Lung microvascular endothelial cell (primary cell): ENCODE measurements around the gene RAP1A. TPM values are rescaled to one million over a fixed set of nuclear protein-coding genes. Genes with fewer than 3 reads are reported as not detected.

ENCODE experiments used
- DNase-seq, 2 donors: peaks; one replicate each; pipeline versions ENCODE4 v3.0.0 to v3.0.0-alpha.2; 2010; ENCODE audit warnings: low read depth in 2 of 2
- total RNA-seq: library from RNA; depleted of rRNA; stranded (reverse); fragments of >200 nt; gene quantifications from 2 replicates; pipeline ENCODE4 v1.2.1, GENCODE V29; 2014

RAP1A gene
- total RNA-seq, 1 donor from 2014 or later, result 13.5 TPM

DNA sequence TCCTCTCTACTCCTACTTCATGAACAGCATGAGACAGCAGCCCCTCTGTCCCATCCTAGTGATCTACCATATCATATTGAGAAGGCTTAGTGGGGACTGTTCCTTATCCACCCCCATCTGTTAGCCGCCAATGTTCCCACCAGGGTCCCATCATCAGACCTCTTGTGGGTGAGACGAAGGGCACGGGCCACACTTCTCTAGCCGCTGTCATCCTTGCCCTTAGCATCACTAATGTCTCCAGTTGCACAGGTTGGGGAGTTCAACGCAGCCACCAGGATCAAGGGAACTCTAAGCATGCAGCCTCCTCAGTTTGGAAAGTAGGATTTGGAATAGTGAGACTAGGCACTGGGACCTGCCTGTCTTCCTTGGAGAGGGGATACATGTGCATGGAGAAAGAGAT, 99.5 kb downstream of the RAP1A start:
- no peak for DNase-seq

DNA sequence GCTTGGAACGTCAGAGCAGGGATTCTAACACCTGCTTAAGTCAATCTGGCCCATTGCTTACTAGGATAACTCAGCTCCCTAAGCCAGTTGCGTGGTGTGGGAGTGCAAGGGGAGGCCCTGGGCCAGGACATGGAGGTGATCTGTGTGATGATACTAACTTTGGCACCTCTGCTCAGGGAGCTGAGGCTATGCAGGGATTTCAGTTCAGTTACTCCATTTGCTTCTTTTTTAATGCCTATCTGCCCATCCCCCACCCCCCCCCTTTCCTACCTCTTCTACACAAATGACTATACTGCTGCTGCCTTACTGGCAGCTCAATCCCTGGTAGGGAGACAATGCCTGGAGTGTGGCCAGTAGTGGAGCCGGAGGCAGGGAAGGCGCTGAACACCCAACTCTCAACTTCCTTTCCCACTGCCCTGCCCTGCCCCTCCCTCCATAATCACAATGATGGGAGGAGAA, 100.1 kb downstream of the RAP1A start:
- peak; percentile 82 to 83 for DNase-seq

DNA sequence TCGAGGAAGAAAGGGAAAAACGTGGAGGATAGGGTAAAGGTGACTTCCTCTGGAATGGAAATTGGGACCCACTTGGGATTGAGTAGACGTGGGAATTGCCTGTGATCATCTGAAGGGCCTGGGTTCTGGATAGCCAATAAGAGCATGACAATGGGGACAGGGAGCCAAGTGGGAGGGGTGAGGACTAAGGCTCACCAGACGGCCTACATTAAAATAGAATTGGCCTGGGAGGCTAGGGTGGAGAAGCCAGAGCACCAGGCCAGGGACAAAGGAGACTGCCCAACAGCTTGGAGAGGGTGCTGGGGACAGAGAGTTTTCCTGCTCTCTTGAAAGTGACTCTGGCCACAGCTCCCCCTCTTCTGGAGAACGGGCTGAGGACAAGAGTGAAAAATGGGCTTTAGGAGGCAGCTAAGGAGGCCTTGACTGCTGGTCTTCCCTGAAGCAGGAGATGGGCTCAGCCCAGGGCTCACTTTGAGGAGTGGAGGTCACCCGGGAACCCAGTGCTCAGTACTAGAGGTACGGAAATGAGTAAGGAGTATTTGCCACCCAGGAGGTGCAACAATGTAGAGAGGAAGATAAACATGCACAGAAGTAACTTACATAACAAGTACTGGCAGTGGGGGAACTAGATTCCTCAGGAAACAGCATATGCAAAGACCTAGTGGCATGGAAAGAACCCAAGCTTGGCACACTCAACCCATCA, 100.8 kb downstream of the RAP1A start:
- peak in 1 of 2 donors; percentile 47 for DNase-seq

DNA sequence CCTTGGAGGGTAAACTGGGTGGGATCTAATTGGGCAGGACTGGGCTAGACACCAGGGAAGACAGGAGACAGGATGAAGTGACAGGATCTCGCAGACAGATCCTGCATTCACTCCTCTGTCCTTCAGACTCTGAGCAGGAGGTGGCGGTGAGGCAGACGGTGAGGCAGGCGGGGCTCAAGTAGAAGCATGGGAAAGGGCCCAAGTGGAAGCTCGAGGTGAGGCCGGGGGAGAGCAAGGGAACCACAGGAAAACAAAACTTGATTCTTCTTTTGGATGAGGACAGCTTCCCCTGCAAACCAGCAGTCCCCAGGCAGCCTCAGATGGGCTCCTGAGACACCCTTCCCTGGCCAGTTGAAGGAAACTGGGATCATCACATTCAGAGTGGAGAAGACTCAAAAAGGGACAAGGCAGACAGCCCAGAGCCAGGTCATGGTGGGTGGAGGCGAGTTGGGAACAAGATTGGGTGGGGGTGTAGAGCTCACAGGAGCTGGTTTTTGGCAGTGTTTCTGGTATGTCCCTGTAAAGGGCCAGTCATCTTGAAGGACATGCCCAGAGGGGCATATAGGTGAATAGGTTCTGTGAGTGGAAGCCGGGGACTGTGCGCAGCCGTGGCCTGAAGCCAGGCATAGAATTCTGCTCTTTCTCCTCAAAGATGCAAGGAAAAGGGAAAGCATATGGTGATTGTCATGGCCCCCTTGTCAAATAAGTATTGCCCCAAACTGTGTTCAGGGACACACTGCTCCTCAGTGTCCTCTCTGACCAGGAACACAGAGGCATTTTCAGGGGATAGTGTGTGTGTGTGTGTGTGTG, 101.6 kb downstream of the RAP1A start:
- DNase-seq, result no peak

DNA sequence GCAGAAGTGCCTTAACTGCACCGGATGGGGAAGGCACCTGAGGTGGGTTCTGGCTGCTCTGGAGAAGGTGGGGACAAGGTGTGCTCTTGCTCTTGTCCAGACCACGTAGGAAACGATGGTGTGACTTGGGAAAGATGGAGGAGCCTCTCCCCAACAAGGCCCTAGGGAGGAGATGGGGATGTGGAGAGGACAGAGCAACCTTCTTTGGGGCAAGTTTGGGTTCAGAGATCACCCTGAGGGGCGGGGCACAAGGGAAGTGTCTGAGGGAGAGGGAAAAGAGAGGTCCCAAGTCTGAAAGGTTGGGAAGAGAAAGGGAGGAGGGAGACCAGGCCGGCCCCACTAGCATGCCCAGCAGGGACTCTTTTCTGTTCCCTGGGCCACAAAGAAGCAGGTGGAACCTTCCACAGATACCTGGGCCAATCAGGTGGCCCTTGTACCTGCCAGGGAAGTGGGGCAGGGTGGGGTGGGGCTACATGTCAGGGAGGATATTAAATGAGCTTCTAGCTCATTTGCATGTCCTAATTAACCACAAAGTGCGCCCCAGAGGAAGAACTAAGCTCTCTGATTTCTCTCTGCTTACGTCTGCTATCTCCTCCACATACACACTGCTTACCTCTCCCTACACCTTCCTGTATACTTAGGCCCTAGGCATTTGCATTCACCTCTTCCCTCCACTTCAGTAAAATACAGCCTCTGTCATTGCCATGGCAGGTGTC, 103.7 kb downstream of the RAP1A start:
- no peak for DNase-seq

DNA sequence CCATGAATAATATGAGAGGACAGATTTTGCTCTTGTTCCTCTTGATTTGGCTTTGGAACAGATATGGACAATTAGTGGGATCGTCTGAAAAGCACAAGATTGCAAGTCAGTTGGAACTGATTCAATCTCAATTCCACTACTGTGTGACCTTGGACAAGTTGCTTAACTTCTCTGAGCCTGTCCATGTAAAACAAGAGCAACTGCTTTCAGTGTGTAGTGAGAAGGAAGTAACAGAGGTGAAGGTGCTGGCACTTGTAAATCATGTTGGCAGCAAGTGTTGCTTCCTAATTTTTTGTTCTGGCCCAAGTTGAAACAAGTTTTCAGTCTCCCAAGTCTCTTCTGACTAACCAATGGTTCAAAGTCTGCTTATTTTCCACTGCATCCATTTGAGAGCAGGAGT, 104.3 kb downstream of the RAP1A start:
- DNase-seq, result no peak

DNA sequence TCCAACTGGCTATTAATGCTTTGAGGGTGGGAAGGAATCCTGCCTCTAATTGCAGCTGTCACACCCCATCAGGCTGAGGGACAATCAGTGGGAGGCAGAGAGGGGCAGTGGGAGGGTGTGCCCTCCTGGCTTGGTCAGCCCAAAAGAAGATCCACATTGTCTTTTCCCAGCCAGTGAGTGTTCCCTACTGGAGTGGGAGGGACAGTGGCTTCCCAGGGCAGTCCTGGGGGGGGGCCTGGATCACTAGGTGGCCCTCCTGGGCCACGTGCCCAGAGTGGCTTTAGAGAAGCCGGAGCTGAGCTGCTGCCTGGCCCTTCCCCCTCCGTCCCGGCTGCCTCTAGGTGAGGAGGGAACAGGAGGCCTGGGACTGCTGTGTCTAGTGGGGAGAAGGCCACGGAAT, 105.6 kb downstream of the RAP1A start:
- peak in 1 of 2 donors; percentile 66 for DNase-seq

DNA sequence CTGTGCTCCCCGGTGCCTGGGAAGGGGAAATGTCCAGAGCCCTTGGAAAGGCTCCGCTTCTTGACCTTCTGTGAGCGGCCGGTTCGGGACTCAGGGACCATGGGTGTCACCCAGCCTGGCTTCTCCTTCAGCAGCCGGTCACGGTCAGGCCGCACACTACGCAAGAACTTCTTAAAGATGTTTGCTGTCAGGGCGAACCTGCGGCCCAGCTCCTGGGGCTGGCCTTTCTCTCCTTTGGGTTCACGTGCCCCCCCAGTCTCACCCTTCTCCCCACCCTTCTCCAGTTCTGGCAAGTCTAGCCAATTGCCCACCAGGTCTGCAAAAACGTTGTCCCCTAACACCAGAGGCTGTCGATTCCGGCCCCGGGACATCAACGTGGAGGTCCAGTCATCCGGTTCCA, 107.5 kb downstream of the RAP1A start:
- no peak for DNase-seq

DNA sequence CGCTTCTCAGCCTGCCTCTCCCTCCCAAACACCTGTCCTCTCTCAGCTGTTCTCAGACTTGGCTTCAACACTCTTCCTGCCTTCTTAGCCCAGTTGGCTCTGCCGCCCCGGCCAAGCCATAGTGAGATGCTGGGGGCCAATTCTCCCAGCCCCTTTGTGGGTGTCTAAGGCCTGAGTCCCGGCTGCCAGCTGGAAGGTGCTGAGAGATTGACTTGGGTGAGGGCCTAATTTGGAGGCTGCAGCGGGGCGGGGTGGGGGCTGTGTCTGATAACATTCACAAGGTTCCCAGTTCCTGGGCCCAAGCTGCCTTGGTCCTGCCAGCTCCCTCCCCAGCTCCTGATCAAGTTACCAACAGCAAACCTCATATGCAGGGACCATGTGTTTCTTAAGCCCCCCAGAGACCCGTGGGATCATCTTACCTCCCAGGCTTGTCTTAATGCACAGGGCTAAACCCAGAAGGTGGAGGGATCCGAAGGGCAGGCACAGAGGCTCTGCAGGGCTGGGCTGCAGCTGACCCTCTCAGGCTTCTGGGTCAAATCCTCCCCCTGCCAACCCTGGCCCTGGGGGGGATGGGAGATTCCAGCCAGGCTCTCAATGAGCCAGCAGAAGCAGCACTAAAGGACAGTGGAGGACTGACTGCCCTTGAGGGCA, 109.8 kb downstream of the RAP1A start:
- no peak for DNase-seq

DNA sequence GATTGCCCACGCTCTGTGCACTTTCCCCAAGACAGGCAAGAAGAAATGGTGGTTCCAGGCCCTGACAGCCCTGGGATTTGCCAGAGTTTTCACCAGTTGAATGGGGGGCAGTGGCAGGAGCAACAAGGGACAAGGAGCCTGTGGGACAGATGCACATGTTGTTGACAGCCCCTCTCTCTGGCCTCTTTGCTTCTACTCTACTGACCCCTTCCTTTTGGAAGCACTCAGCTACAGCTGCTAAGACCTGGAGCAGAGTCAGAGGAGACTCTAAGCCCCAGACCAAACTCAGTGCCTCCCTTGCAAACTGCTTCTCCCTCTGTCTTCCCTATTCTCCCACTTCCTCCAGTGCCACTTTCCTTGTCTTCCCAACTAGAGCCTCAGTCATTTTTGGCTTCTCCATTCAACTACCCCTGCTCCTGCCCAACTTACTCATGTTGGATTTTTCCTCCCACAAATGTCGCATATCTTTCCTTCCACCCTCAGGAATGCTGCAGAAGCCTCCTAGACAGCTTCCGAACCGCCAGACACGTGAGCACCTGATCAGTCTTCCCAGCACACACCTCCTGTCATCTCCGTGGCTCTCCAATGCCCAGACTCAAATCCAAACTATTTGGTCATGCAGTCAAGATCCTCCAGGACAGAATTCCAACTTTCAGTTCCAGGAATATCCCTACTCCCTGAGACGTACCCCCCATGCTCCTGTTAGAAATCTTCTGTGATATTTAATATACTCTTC, 110.5 kb downstream of the RAP1A start:
- DNase-seq, result no peak

DNA sequence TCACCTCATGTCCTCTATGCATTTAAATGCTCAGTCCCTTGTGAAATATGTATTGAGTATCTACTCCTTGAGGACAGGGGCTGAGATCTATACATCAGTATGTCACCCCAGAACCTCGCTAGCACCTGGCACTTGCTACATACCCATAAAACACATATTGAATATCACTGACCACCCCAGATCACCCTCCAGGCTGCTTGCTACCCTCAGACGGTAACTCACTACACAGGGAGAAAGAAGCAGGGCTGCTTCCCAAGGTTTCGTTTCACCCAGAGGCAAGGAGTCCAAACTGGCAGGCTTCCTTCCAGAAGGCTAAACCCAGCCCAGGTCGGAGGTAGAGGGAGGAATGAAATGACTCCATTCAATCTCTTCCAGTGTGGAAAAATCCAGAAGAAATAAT, 111.1 kb downstream of the RAP1A start:
- peak in 1 of 2 donors; percentile 0 for DNase-seq

DNA sequence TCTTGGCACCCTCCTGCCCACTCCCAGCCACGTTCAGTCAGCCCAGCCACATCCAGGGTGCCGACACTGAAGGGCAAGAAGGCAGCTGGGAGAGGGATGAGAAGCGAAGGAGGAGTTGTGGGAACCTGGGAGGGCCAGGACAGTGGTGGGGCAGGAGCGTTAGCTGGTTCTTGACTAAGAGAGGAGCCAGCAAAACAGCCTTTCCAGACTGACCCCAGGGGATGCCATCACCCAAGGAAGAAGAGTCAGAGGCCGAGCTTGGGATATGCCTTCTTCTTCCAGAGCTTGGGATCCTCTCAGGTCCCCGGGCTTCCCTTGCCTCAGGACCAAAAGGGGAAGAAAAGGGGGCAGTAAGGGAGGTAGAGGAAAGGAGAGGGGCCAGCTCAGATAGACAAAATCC, 112.4 kb downstream of the RAP1A start:
- DNase-seq, result no peak

DNA sequence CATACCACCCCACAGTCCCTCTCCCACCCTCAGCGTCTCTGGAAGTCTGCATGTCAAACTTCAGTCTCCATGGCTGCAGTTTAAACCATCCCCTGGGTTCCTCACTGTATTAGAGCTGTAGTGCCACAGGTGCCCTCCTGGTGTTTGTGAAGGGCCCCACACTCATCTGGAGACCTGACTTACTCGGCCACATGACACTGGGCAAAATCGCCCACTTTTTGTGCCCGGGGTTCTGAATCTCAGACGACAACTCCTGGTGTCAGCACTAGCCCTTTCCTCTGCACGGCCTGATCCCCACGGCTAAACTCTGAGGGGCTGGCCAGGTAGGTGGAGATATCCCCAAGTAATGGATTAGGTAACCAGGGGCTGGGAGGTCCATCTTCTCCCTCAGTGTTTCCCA, 113.1 kb downstream of the RAP1A start:
- DNase-seq, result no peak

DNA sequence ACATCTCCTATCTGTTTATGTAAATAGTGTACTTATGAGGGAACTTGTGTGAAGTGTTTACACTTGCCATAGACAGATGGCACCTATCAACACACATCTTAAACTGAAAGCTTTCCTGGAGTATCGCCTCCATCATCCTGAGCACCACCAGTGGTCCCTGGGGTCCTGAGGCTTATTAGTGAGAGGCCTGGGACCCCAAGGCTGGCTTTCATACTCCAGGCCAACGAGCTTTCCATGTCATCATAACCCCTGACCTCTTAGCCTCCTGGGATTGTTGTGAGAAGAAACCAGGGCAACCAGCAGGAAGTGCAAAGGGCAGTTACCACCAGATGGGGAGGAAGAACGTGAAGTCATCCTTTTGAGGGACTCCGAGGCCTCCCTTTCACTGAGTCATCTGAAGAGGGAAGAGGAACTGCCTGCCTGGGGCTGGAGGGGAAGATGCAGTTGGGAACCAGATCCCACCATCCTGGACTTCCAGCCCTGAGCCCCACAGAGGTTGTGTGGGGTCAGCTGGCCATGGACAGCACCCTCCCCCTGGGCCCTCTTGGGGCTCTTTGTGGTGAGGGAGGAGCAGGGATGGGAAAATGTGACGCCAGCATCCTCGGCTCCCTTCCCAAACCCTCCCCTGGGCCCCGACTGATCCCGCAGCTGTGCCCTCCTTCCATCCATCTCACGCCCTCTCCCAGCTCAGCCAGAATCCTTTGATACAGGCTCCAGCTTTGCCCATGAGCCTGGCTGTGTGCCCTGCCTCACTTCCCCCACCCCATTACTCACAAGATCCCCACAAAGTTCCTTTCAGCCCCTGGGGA, 113.8 kb downstream of the RAP1A start:
- peak; percentile 79 to 97 for DNase-seq

DNA sequence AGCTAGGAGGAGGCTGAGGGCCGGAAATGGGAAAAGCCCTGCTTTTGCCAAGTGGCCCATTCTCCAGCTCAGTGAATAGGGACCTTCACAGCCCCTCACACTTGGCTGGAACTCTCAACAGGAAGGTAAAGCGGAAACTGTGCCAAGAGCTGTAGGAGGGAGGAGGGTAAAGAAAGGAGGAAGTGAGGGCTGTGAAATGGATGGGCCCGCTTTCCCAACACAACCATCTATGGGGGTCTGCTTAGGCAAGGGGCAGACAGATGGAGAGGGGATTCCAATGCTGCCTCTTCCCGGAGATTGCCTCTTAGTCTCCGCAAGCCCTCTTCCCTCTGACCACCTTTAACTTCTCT, 114.4 kb downstream of the RAP1A start:
- no peak for DNase-seq

DNA sequence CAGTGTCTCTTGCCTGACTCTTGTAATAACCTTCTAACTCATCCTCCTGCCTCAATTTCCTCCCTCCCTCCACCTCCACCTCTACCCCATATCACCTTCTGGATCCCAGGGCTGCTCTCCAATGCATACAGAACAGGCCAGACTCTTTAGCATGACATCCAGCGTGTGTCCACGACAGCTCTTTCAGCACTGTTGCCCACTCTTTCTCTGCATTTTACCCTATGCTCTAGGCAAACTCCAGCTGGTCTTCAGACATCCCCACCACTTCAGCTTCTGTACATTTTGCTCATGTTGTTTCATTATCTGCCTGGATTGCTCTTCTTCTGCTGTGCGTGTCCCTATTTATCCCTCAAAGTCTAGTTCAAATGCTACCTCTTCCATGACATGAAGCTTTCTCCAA, 114.8 kb downstream of the RAP1A start:
- no peak for DNase-seq

DNA sequence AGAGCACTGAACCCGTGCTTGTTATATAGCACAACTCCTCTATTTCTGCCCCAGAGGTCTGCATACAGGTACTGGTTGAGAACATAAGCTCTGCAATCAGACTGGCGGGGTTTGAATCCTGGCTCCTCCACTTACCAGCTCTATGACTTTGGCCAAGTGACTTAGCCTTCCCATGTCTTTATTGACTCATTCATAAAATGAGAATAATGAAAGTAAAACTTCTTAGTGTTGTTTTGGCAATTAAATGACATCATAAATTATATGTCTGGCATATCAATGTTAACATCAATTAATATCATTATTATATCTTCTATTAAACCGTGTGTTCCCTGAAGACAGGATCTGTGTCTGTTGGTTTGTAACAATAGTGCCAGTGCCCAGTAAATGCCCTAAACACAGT, 115.3 kb downstream of the RAP1A start:
- no peak for DNase-seq

DNA sequence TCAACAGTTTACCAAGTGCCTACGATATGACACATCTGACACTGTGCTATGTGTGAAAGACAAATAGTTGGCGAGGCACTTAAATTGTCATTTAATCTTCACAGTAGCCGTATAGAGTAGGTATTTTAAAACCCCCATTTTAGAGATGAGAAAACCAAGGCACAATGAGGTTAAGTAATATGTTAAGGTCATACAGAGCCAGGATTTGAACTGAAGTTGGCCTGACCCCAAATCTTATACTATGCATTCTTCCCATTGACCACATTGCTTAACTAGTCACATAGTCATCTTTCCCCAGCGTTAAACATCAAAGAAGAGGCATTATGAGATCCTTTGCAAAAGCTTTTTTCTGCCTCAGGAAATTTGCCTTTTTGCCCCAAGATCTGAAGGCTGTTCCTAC, 115.7 kb downstream of the RAP1A start:
- DNase-seq, result no peak

DNA sequence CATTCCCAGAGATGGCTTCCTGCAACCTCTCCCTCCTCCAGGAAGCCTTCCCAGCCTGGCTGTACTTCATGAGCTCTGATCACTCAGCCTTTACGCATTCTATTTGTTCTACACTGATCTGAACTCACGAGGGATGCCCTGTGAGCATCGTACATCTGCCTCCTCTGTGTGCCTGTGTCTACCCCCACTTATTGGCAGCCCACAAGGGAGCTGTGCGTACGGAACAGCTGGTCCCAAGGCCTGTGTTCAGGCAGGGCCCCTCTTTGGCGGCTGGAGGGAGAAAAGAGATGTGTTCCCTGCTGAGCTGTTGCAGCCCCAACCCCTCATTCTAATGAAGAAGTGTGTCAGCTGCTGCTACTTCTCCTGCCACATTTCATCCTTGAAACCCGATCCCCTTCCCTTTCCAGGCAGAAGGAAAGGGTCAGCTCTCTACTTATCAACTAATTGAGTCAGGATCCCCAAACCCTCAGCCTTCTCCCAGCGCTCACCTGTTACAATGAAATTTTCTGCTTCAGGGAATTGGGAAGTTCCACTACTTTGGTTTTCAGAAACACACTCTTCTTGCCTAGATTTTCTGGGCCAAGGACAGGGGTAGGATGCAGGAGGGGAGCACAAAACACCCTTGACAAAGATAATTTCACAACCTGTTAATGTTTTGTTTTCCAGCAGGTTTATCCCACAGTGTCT, 116.4 kb downstream of the RAP1A start:
- no peak for DNase-seq
